Naive thymus-derived CD4-positive, alpha-beta T cell (primary cell): ENCODE results near the gene MRPL4. TPM values are rescaled to one million over a fixed set of nuclear protein-coding genes. Genes with fewer than 3 reads are reported as not detected.

Experiments
- ATAC-seq: fragments of 150-1000 bp; cut with Tn5 transposase; 2 replicates; pipeline ENCODE4 v1.10.0; 2021; ENCODE audit warnings: mild to moderate bottlenecking, moderate library complexity
- CTCF ChIA-PET: fragments of 350-600 bp; sonication (Branson Sonifier 250); formaldehyde crosslinking; loops from one replicate; lab custom pipeline; 2021; ENCODE audit warnings: antibody characterized with exemption; lab: Charles Lee
- POLR2A ChIA-PET: fragments of 350-600 bp; sonication (Branson Sonifier 250); formaldehyde crosslinking; loops from one replicate; lab custom pipeline; 2021; ENCODE audit warnings: antibody characterized with exemption, inconsistent platforms; lab: Charles Lee
- DNase-seq, 9 donors: peaks; one replicate each; pipeline versions ENCODE4 v3.0.0 to v3.0.0-alpha.2; 2020 to 2022; ENCODE audit warnings: mixed read lengths in 1 of 9
- H3K27ac ChIP-seq: one replicate; pipeline ENCODE4 v1.7.0; 2013; ENCODE audit warnings: mild to moderate bottlenecking, low read depth, low read length, moderate library complexity
- H3K27me3 ChIP-seq, 2 donors: one replicate each; pipeline ENCODE4 v1.7.0; 2013; ENCODE audit warnings: low read length in 2 of 2, mild to moderate bottlenecking in 2 of 2, moderate library complexity in 2 of 2; ENCODE audit not compliant: control insufficient read depth in 2 of 2, insufficient read depth in 2 of 2
- H3K36me3 ChIP-seq, 3 experiments: 1 replicate in 2 of 3; 2 replicates in 1 of 3; pipeline ENCODE4 v1.7.0; 2013; ENCODE audit warnings: low read length in 3 of 3, mild to moderate bottlenecking in 3 of 3, moderate library complexity in 1 of 3; ENCODE audit not compliant: insufficient read depth in 3 of 3, control insufficient read depth in 2 of 3
- H3K4me1 ChIP-seq, 2 donors: one replicate each; pipeline ENCODE4 v1.7.0; 2013; ENCODE audit warnings: low read length in 2 of 2, mild to moderate bottlenecking in 2 of 2, moderate library complexity in 1 of 2; ENCODE audit not compliant: control insufficient read depth in 2 of 2, insufficient read depth in 2 of 2
- H3K4me3 ChIP-seq: 2 replicates; pipeline ENCODE4 v1.7.0; 2013; ENCODE audit warnings: mild to moderate bottlenecking, low read length
- H3K9me3 ChIP-seq, 3 experiments: 1 replicate in 2 of 3; 2 replicates in 1 of 3; pipeline ENCODE4 v1.7.0; 2013; ENCODE audit warnings: low read length in 3 of 3; ENCODE audit not compliant: control insufficient read depth in 2 of 3
- H3K27ac Mint-ChIP-seq, 9 donors: one replicate each; pipeline ENCODE4 v1.8.0; 2020 to 2022; ENCODE audit warnings: mixed read lengths in 9 of 9, mild to moderate bottlenecking in 8 of 9, moderate library complexity in 5 of 9, inconsistent platforms in 2 of 9
- H3K27me3 Mint-ChIP-seq, 5 donors: one replicate each; pipeline ENCODE4 v1.8.0; 2021 to 2022; ENCODE audit warnings: mixed read lengths in 5 of 5, mild to moderate bottlenecking in 1 of 5
- H3K36me3 Mint-ChIP-seq, 5 donors: one replicate each; pipeline ENCODE4 v1.8.0; 2020 to 2022; ENCODE audit warnings: mixed read lengths in 5 of 5, mild to moderate bottlenecking in 3 of 5, inconsistent platforms in 1 of 5
- H3K4me1 Mint-ChIP-seq, 7 donors: one replicate each; pipeline ENCODE4 v1.8.0; 2020 to 2022; ENCODE audit warnings: mixed read lengths in 7 of 7, mild to moderate bottlenecking in 3 of 7, inconsistent platforms in 1 of 7
- H3K4me3 Mint-ChIP-seq, 10 donors: one replicate each; pipeline ENCODE4 v1.8.0; 2020 to 2022; ENCODE audit warnings: mild to moderate bottlenecking in 10 of 10, mixed read lengths in 10 of 10, moderate library complexity in 6 of 10, inconsistent platforms in 2 of 10
- H3K9me3 Mint-ChIP-seq, 11 donors: one replicate each; pipeline ENCODE4 v1.8.0; 2020 to 2022; ENCODE audit warnings: mixed read lengths in 11 of 11, mild to moderate bottlenecking in 4 of 11, inconsistent platforms in 1 of 11, moderate library complexity in 1 of 11
- intact Hi-C, 2 donors: fragments of 100-400 bp; cut with micrococcal nuclease; formaldehyde crosslinking; loops; one replicate each; pipeline ENCODE4 v1.15.1; 2023
- polyA plus RNA-seq, 2 donors: library from polyadenylated mRNA; unstranded; fragments of 300-500 nt; fragmentation: Illumina TruSeq; gene quantifications; one replicate each; pipeline ENCODE4 v1.2.3, GENCODE V29; 2021
- total RNA-seq, 6 experiments: library from RNA in 5 of 6; stranded (reverse) in 5 of 6; gene quantifications; 1 replicate in 5 of 6; 2 replicates in 1 of 6; pipeline ENCODE4 v1.2.3 and lab custom pipeline; 2021 to 2026

The MRPL4 gene
- total and polyA plus RNA-seq, 7 experiments from 2014 or later: 24.9 to 70.5 (median 40.7) TPM

- Histone ChIP-seq H3K36me3 (peaks cover 0 to 29% (median 0%) of the 10 kb centered on the region in 3 experiments), H3K4me1 (peaks cover 20 to 35% of the 10 kb centered on the region in 2 donors), H3K27ac (no peak overlapping the region), H3K9me3 (no peaks in the 10 kb centered on the region), H3K4me3 (no peak overlapping the region), H3K27me3 (peaks cover 8 to 19% of the 10 kb centered on the region in 2 donors)
- DNase-seq (no peak), ATAC-seq (no peak)
- intact Hi-C loops: loop anchor here in 1 of 2 donors (5.0 kb wide), 1 partner anchor 192 kb away; no protein-coding TSS in a partner anchor
- H3K27ac Mint-ChIP-seq: no peak overlapping the region
- H3K36me3 Mint-ChIP-seq: peaks cover 5 to 26% (median 9%) of the 10 kb centered on the region in 5 donors
- peaks cover 13 to 24% (median 18%) of the 10 kb centered on the region in 5 donors for H3K27me3 Mint-ChIP-seq
- ChIA-PET CTCF (no interaction called here), POLR2A (interaction anchor here (0.6 to 2.2 kb wide), 2 partner anchors 14 to 57 kb away, joined by 3 to 8 read pairs; partner anchors contain the start of gene ICAM1)
- peaks cover 20 to 52% (median 34%) of the 10 kb centered on the region in 7 donors for H3K4me1 Mint-ChIP-seq
- no peaks in the 10 kb centered on the region for H3K9me3 Mint-ChIP-seq
- no peak overlapping the region for H3K4me3 Mint-ChIP-seq
Measured at GRCh38 chr19:10285393-10285792, 33.4 kb downstream of the MRPL4 start.

GRCh38 chr19:10286803-10287737, 35.1 kb downstream of the MRPL4 start, which contains the start of gene ICAM4:
Gene ICAM4, plus strand, starts transcription at chr19:10286955. Its CDS starts 58 bp downstream, at chr19:10287013.
- Histone ChIP-seq H3K4me3 (peak within 1 kb of the TSS; percentile 8), H3K36me3 (peaks cover 0 to 29% (median 0%) of the 10 kb centered on the region in 3 experiments), H3K4me1 (peaks cover 36 to 47% of the 10 kb centered on the region in 2 donors), H3K27me3 (peaks cover 8 to 29% of the 10 kb centered on the region in 2 donors), H3K27ac (no peak within 1 kb of the TSS), H3K9me3 (no peaks in the 10 kb centered on the region)
- ChIA-PET CTCF (interaction anchor here (0.7 to 2.6 kb wide), 3 partner anchors 16 to 167 kb away, joined by 4 to 7 read pairs (median 7); partner anchors contain the start of gene ICAM1), POLR2A (interaction anchor here (0.7 to 5.3 kb wide), 4 partner anchors 9 to 27 kb away, joined by 3 to 28 read pairs (median 6); partner anchors contain the start of gene ICAM1)
- ATAC-seq (peak; percentile 30), DNase-seq (peak in 3 of 9 donors; percentile 25 to 59 (median 27))
- H3K27me3 Mint-ChIP-seq: peaks cover 23 to 40% (median 32%) of the 10 kb centered on the region in 5 donors
- peaks cover 32 to 64% (median 50%) of the 10 kb centered on the region in 7 donors for H3K4me1 Mint-ChIP-seq
- H3K4me3 Mint-ChIP-seq: peak within 1 kb of the TSS; percentile 66 to 87 (median 75)
- intact Hi-C loops: loop anchor here (1.0 to 5.0 kb wide), 3 partner anchors 8 to 190 kb away; partner anchors contain the start of gene RAVER1 (in 1 of the 2)
- H3K9me3 Mint-ChIP-seq: no peaks in the 10 kb centered on the region
- H3K27ac Mint-ChIP-seq: peak within 1 kb of the TSS in 1 of 9 donors; percentile 51
- peaks cover 5 to 25% (median 9%) of the 10 kb centered on the region in 5 donors for H3K36me3 Mint-ChIP-seq

- H3K36me3 ChIP-seq: peaks cover 0 to 22% (median 0%) of the 10 kb centered on the region in 3 experiments
- H3K4me1 ChIP-seq: peaks cover 46 to 59% of the 10 kb centered on the region in 2 donors
- Mint-ChIP-seq H3K27ac (peak overlapping the region in 1 of 9 donors; percentile 55), H3K9me3 (peaks cover 0 to 4% (median 0%) of the 10 kb centered on the region in 11 donors), H3K36me3 (peaks cover 7 to 29% (median 10%) of the 10 kb centered on the region in 5 donors), H3K27me3 (peaks cover 33 to 56% (median 46%) of the 10 kb centered on the region in 5 donors), H3K4me1 (peaks cover 43 to 73% (median 66%) of the 10 kb centered on the region in 7 donors), H3K4me3 (peak overlapping the region; percentile 70 to 87 (median 80))
- ATAC-seq: no peak
- peak overlapping the region; percentile 57 for H3K4me3 ChIP-seq
- POLR2A ChIA-PET: interaction anchor here (0.5 to 5.3 kb wide), 3 partner anchors 18 to 868 kb away, joined by 3 to 28 read pairs (median 4); partner anchors contain the start of gene ICAM1
- peaks cover 8 to 44% of the 10 kb centered on the region in 2 donors for H3K27me3 ChIP-seq
- peak in 2 of 9 donors; percentile 16 to 49 for DNase-seq
- CTCF ChIA-PET: interaction anchor here (1.1 kb wide), 1 partner anchor 28 kb away, joined by 3 read pairs; no protein-coding TSS in a partner anchor
- intact Hi-C loops: loop anchor here (1.0 to 5.0 kb wide), 4 partner anchors 17 to 189 kb away; partner anchors contain the start of genes ICAM1 (in 1 of the 2) and RAVER1 (in 1 of the 2)
- no peaks in the 10 kb centered on the region for H3K9me3 ChIP-seq
- H3K27ac ChIP-seq: no peak overlapping the region
Measured at GRCh38 chr19:10288662-10289166, 36.7 kb downstream of the MRPL4 start.

GRCh38 chr19:10289167-10289835, 37.3 kb downstream of the MRPL4 start:
- H3K27ac Mint-ChIP-seq: peak overlapping the region in 1 of 9 donors; percentile 38
- ATAC-seq (peak; percentile 60), DNase-seq (peak; percentile 38 to 68 (median 55))
- Histone ChIP-seq H3K4me3 (peak overlapping the region; percentile 57), H3K4me1 (peaks cover 50 to 64% of the 10 kb centered on the region in 2 donors), H3K9me3 (no peaks in the 10 kb centered on the region), H3K27ac (no peak overlapping the region), H3K36me3 (peaks cover 0 to 17% (median 0%) of the 10 kb centered on the region in 3 experiments), H3K27me3 (peaks cover 8 to 50% of the 10 kb centered on the region in 2 donors)
- H3K27me3 Mint-ChIP-seq: peaks cover 33 to 62% (median 46%) of the 10 kb centered on the region in 5 donors
- ChIA-PET CTCF (interaction anchor here (1.1 kb wide), 1 partner anchor 27 kb away, joined by 3 read pairs; no protein-coding TSS in a partner anchor), POLR2A (interaction anchor here (0.5 to 5.3 kb wide), 5 partner anchors 19 to 867 kb away, joined by 3 to 28 read pairs (median 3); partner anchors contain the start of genes FDX2 and ICAM1)
- H3K4me1 Mint-ChIP-seq: peaks cover 43 to 73% (median 66%) of the 10 kb centered on the region in 7 donors
- peaks cover 7 to 27% (median 10%) of the 10 kb centered on the region in 5 donors for H3K36me3 Mint-ChIP-seq
- peak overlapping the region; percentile 70 to 87 (median 80) for H3K4me3 Mint-ChIP-seq
- intact Hi-C loops: loop anchor here (1.0 to 5.0 kb wide), 4 partner anchors 18 to 188 kb away; partner anchors contain the start of genes ICAM1 (in 1 of the 2) and RAVER1 (in 1 of the 2)
- H3K9me3 Mint-ChIP-seq: peaks cover 0 to 4% (median 0%) of the 10 kb centered on the region in 11 donors

- Mint-ChIP-seq H3K9me3 (peaks cover 0 to 4% (median 0%) of the 10 kb centered on the region in 11 donors), H3K27ac (peak within 1 kb of the TSS in 4 of 9 donors; percentile 14 to 69 (median 30)), H3K4me1 (peaks cover 43 to 79% (median 66%) of the 10 kb centered on the region in 7 donors), H3K4me3 (peak within 1 kb of the TSS; percentile 70 to 87 (median 81)), H3K36me3 (peaks cover 6 to 24% (median 10%) of the 10 kb centered on the region in 5 donors), H3K27me3 (peaks cover 37 to 68% (median 46%) of the 10 kb centered on the region in 5 donors)
- intact Hi-C loops: loop anchor here (1.0 to 5.0 kb wide), 5 partner anchors 19 to 222 kb away; partner anchors contain the start of genes ICAM1 (in 1 of the 2) and RAVER1 (in 1 of the 2)
- Histone ChIP-seq H3K4me1 (peaks cover 50 to 69% of the 10 kb centered on the region in 2 donors), H3K4me3 (peak within 1 kb of the TSS; percentile 57), H3K27me3 (peaks cover 8 to 56% of the 10 kb centered on the region in 2 donors), H3K27ac (no peak within 1 kb of the TSS), H3K36me3 (peaks cover 0 to 11% (median 0%) of the 10 kb centered on the region in 3 experiments), H3K9me3 (no peaks in the 10 kb centered on the region)
- ChIA-PET POLR2A (interaction anchor here (0.9 to 5.3 kb wide), 4 partner anchors 19 to 96 kb away, joined by 3 to 28 read pairs (median 4); partner anchors contain the start of genes FDX2 and ICAM1), CTCF (interaction anchor here (1.0 to 1.1 kb wide), 2 partner anchors 23 to 27 kb away, joined by 3 read pairs; no protein-coding TSS in a partner anchor)
- ATAC-seq (no peak), DNase-seq (peak in 2 of 9 donors; percentile 22 to 57)
Measured at GRCh38 chr19:10289836-10290356, 37.9 kb downstream of the MRPL4 start, which contains the start of gene ICAM5. Gene ICAM5, plus strand, starts transcription at chr19:10289952. Its CDS starts 92 bp downstream, at chr19:10290044.
